DND-41 (cell line): ENCODE measurements around the gene SCLY.

Experiments used
- ATAC-seq: fragments of 200-7000 bp; cut with Tn5 transposase; 3 replicates; pipeline ENCODE4 v1.9.1; 2021; ENCODE audit warnings: low read depth; ENCODE audit not compliant: insufficient read depth
- DNase-seq: peaks from one replicate; pipeline ENCODE4 v3.0.0-alpha.2; 2020
- H2AFZ ChIP-seq: 2 replicates; pipeline ENCODE4 v1.6.0; 2012; ENCODE audit warnings: low read depth, low read length
- H3K27ac ChIP-seq: 2 replicates; pipeline ENCODE4 v1.5.1; 2012; ENCODE audit warnings: low read length, inconsistent platforms
- H3K27me3 ChIP-seq: fragments of 200-600 bp; sonication (generic); 2 replicates; pipeline ENCODE4 v1.6.0; 2012; ENCODE audit warnings: low read length, mild to moderate bottlenecking, inconsistent platforms; ENCODE audit not compliant: insufficient read depth, poor library complexity
- H3K36me3 ChIP-seq: 2 replicates; pipeline ENCODE4 v1.5.1; 2012; ENCODE audit warnings: low read length, inconsistent platforms; ENCODE audit not compliant: insufficient read depth
- H3K4me1 ChIP-seq: 2 replicates; pipeline ENCODE4 v1.5.1; 2012; ENCODE audit warnings: mild to moderate bottlenecking, low read length; ENCODE audit not compliant: insufficient read depth
- H3K4me2 ChIP-seq: 2 replicates; pipeline ENCODE4 v1.6.0; 2012; ENCODE audit warnings: mild to moderate bottlenecking, moderate library complexity, low read length, inconsistent platforms; ENCODE audit not compliant: insufficient read depth
- H3K4me3 ChIP-seq, 2 experiments: fragments of 200-600 bp in 1 of 2; shearing (Covaris generic) in 1 of 2; 2 replicates each; pipeline ENCODE4 v1.5.1; 2012 to 2016; ENCODE audit warnings: inconsistent platforms in 2 of 2, low read length in 2 of 2, mild to moderate bottlenecking in 2 of 2, low read depth in 1 of 2, moderate library complexity in 1 of 2
- H3K79me2 ChIP-seq: 2 replicates; pipeline ENCODE4 v1.6.0; 2012; ENCODE audit warnings: low read length, inconsistent platforms; ENCODE audit not compliant: insufficient read depth
- H3K9ac ChIP-seq: 2 replicates; pipeline ENCODE4 v1.6.0; 2012; ENCODE audit warnings: low read depth, mild to moderate bottlenecking, inconsistent platforms, low read length, moderate library complexity
- H3K9me3 ChIP-seq: 2 replicates; pipeline ENCODE4 v1.5.1; 2012; ENCODE audit warnings: low read length, moderate library complexity, mild to moderate bottlenecking, inconsistent platforms; ENCODE audit not compliant: insufficient read depth, severe bottlenecking
- H4K20me1 ChIP-seq: 2 replicates; pipeline ENCODE4 v1.6.0; 2012; ENCODE audit warnings: low read length; ENCODE audit not compliant: insufficient read depth
- CTCF ChIP-seq: IDR thresholded peaks from 2 replicates; pipeline ENCODE4 v1.5.1; 2012; ENCODE audit warnings: borderline replicate concordance, low read length, moderate library complexity, mild to moderate bottlenecking; ENCODE audit not compliant: poor library complexity, severe bottlenecking; ENCODE audit errors: extremely low read depth
- EZH2 ChIP-seq: IDR thresholded peaks from 3 replicates; pipeline ENCODE4 v1.6.1; 2012; ENCODE audit warnings: borderline replicate concordance, low read depth, mild to moderate bottlenecking, moderate library complexity, low read length, inconsistent platforms; ENCODE audit not compliant: severe bottlenecking

SCLY gene

GRCh38 chr2:238079874-238080327 is 19.1 kb downstream of the SCLY start:
- H3K9ac ChIP-seq = no peak overlapping the region
- H3K9me3 ChIP-seq = no peaks in the 10 kb centered on the region
- H3K27ac ChIP-seq = no peak overlapping the region
- DNase-seq (no peak), ATAC-seq (no peak)
- H3K79me2 ChIP-seq = peaks cover 8% of the 10 kb centered on the region; the same call in 1 of the 2 replicates
- peaks cover 75% of the 10 kb centered on the region for H3K36me3 ChIP-seq
- no peak overlapping the region for H3K4me3 ChIP-seq
- H3K4me2 ChIP-seq = no peak overlapping the region
- H3K27me3 ChIP-seq = no peaks in the 10 kb centered on the region
- H2AFZ ChIP-seq = no peak overlapping the region
- no peaks in the 10 kb centered on the region; the same call in none of the 2 replicates for H4K20me1 ChIP-seq
- H3K4me1 ChIP-seq = no peaks in the 10 kb centered on the region
- TF ChIP-seq CTCF = no peak
- no peak for TF ChIP-seq EZH2

- TF ChIP-seq CTCF (no peak), EZH2 (no peak)
- Histone ChIP-seq H4K20me1 (no peaks in the 10 kb centered on the region; the same call in none of the 2 replicates), H3K36me3 (peaks cover 79% of the 10 kb centered on the region), H3K4me2 (no peak overlapping the region), H3K4me3 (no peak overlapping the region), H3K27me3 (no peaks in the 10 kb centered on the region), H3K9me3 (no peaks in the 10 kb centered on the region), H2AFZ (no peak overlapping the region), H3K9ac (no peak overlapping the region), H3K27ac (no peak overlapping the region), H3K4me1 (no peaks in the 10 kb centered on the region), H3K79me2 (peaks cover 8% of the 10 kb centered on the region; the same call in 1 of the 2 replicates)
- ATAC-seq = no peak
- no peak for DNase-seq
Measured at GRCh38 chr2:238080518-238080917, 19.7 kb downstream of the SCLY start.

DNA sequence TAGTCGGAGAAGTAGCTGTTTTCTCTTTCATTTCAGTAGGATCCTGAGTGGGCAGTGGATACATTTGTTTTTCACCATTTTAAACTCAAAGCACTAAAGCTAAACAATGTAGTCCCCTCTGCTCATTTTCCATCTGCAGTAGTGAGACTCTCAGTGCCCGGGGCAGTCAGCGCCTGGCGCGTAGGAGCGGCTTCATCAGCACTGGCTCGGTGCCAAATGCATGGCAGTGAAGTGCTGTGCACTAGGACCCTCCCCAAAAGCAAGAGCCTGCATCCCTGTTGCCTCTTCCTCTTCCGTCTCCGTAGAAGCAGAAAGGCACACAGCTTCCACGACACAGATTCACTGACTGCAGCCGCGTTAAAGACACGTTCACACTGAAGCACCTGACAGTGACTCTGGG is 20.3 kb downstream of the SCLY start:
- ATAC-seq = no peak
- H2AFZ ChIP-seq = no peak overlapping the region
- H3K9ac ChIP-seq = no peak overlapping the region
- no peak overlapping the region for H3K4me3 ChIP-seq
- no peak for DNase-seq
- no peaks in the 10 kb centered on the region for H3K4me1 ChIP-seq
- no peak for TF ChIP-seq CTCF
- no peak overlapping the region for H3K4me2 ChIP-seq
- peaks cover 77% of the 10 kb centered on the region for H3K36me3 ChIP-seq
- no peaks in the 10 kb centered on the region; the same call in none of the 2 replicates for H4K20me1 ChIP-seq
- peaks cover 5% of the 10 kb centered on the region; the same call in 1 of the 2 replicates for H3K79me2 ChIP-seq
- no peaks in the 10 kb centered on the region for H3K9me3 ChIP-seq
- H3K27me3 ChIP-seq = no peaks in the 10 kb centered on the region
- no peak overlapping the region for H3K27ac ChIP-seq

DNA sequence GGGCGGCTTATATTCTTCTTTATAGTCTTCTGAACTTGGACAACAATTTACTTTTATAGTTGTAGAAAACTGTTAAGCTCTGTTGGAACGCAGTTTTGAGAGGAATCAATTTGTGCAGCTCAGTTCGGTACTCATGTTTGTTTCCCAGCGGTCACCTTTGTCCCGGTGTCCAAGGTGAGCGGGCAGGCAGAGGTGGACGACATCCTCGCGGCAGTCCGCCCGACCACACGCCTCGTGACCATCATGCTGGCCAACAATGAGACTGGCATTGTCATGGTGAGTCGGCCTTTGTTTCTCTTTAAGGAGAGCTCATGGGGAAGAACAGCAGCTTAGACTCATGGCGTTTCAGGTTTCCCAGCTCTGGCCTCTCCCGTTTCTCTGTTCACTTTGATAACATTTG is 20.8 kb downstream of the SCLY start:
- Histone ChIP-seq H3K9me3 (no peaks in the 10 kb centered on the region), H3K4me3 (no peak overlapping the region), H2AFZ (no peak overlapping the region), H3K79me2 (peaks cover 5% of the 10 kb centered on the region; the same call in 1 of the 2 replicates), H3K4me2 (no peak overlapping the region), H3K9ac (no peak overlapping the region), H3K36me3 (peaks cover 78% of the 10 kb centered on the region), H3K27me3 (no peaks in the 10 kb centered on the region), H3K4me1 (no peaks in the 10 kb centered on the region), H3K27ac (no peak overlapping the region), H4K20me1 (no peaks in the 10 kb centered on the region; the same call in none of the 2 replicates)
- no peak for ATAC-seq
- TF ChIP-seq EZH2 = no peak
- TF ChIP-seq CTCF = no peak
- no peak for DNase-seq
